Mucosa of rectum (tissue), 2 donors: ENCODE measurements around the gene RYR3.

Experiments
- H3K27ac ChIP-seq, 2 donors: one replicate each; pipeline ENCODE4 v1.7.0; 2013; ENCODE audit warnings: inconsistent platforms in 2 of 2, low read depth in 2 of 2, low read length in 2 of 2
- H3K27me3 ChIP-seq, 2 donors: one replicate each; pipeline ENCODE4 v1.7.0; 2013; ENCODE audit warnings: low read length in 2 of 2; ENCODE audit not compliant: control insufficient read depth in 2 of 2, insufficient read depth in 2 of 2
- H3K36me3 ChIP-seq, 2 donors: one replicate each; pipeline ENCODE4 v1.7.0; 2013; ENCODE audit warnings: low read length in 2 of 2; ENCODE audit not compliant: control insufficient read depth in 2 of 2, insufficient read depth in 2 of 2
- H3K4me1 ChIP-seq, 2 donors: one replicate each; pipeline ENCODE4 v1.7.0; 2013; ENCODE audit warnings: low read length in 2 of 2, mild to moderate bottlenecking in 1 of 2; ENCODE audit not compliant: control insufficient read depth in 2 of 2, insufficient read depth in 2 of 2
- H3K4me3 ChIP-seq, 2 donors: one replicate each; pipeline ENCODE4 v1.7.0; 2013; ENCODE audit warnings: low read length in 2 of 2
- H3K9ac ChIP-seq, 2 donors: one replicate each; pipeline ENCODE4 v1.7.0; 2013; ENCODE audit warnings: low read length in 2 of 2, low read depth in 1 of 2, mild to moderate bottlenecking in 1 of 2
- H3K9me3 ChIP-seq, 2 donors: one replicate each; pipeline ENCODE4 v1.7.0; 2013; ENCODE audit warnings: low read length in 2 of 2; ENCODE audit not compliant: control insufficient read depth in 2 of 2
- donor health status: healthy.
- donor health status: Normal muscosa, but diverticular disease.

The RYR3 gene

DNA sequence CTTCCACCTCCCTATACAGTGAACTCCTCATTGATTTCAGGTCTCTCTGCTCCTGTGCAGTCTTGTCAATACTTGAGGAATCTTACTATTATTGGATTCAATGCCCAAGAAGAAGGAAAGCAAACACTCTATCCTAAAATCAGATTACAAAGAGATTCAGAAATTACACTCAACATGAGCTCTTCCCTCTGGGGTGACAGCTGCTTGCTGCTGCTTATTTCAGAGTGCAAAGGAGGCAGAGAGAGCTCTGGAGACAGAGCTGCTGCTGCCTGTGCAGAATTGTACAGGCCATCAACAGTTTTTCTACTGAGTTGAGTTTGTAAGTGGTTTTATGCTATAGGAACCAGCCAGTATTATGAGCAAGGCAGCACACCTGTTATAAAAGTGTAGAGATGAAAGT lies 7.1 kb downstream of the RYR3 start:
- Histone ChIP-seq H3K4me3 (no peak overlapping the region), H3K9me3 (no peaks in the 10 kb centered on the region)

DNA sequence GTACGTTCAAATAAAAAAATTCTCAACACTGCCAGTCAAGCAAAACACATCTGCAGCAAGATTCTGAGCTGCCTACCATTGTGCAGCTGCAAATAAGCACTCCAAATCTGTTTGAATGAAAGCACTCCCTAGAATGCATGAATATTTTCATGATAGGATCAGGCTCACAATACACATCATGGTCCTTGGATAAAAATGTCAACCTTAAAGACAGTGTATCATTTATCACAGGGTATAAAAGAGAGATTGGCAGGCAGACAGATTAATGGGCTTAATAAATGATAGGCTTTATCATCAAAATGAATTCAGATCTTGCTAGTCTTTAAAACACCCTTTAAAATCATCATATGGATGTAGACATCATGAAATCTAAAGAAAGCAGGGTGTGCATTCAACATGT lies 9.2 kb downstream of the RYR3 start:
- no peaks in the 10 kb centered on the region for H3K4me1 ChIP-seq
- H3K27ac ChIP-seq, result no peak overlapping the region
- H3K9ac ChIP-seq, result no peak overlapping the region
- no peaks in the 10 kb centered on the region for H3K9me3 ChIP-seq
- H3K4me3 ChIP-seq, result no peak overlapping the region
- no peaks in the 10 kb centered on the region for H3K27me3 ChIP-seq
- no peaks in the 10 kb centered on the region for H3K36me3 ChIP-seq

More for the DNA sequence above, 7.1 kb downstream of the RYR3 start:
- Histone ChIP-seq H3K4me1 (no peaks in the 10 kb centered on the region), H3K36me3 (no peaks in the 10 kb centered on the region), H3K27ac (no peak overlapping the region), H3K27me3 (no peaks in the 10 kb centered on the region), H3K9ac (no peak overlapping the region)

GRCh38 chr15:33322091-33322490 lies 11.3 kb downstream of the RYR3 start:
- H3K27me3 ChIP-seq, result no peaks in the 10 kb centered on the region
- H3K4me3 ChIP-seq, result no peak overlapping the region
- no peak overlapping the region for H3K9ac ChIP-seq
- H3K36me3 ChIP-seq, result no peaks in the 10 kb centered on the region
- H3K9me3 ChIP-seq, result no peaks in the 10 kb centered on the region
- no peak overlapping the region for H3K27ac ChIP-seq
- H3K4me1 ChIP-seq, result no peaks in the 10 kb centered on the region

GRCh38 chr15:33324609-33325008 lies 13.8 kb downstream of the RYR3 start:
- Histone ChIP-seq H3K4me1 (no peaks in the 10 kb centered on the region), H3K9me3 (no peaks in the 10 kb centered on the region), H3K4me3 (no peak overlapping the region), H3K36me3 (no peaks in the 10 kb centered on the region), H3K27me3 (no peaks in the 10 kb centered on the region), H3K9ac (no peak overlapping the region), H3K27ac (no peak overlapping the region)

DNA sequence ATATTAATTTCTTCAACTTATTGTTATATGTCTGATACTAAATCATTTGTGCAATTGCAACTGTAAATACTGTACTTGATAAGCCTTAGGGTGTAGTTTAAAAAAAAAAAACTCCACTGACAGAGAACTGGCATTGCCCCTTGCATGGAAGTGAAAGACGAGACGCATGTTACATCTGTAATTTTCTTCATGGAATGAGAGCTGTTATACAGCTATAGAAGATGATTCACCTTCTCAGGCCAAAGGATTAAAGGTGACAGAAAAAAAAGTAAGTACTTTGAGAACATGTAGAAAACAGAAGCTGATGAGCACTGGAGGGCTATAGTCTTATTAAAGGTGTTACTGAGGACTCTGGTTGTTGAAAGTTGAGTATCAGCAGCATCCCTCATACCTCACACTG lies 16.1 kb downstream of the RYR3 start:
- Histone ChIP-seq H3K4me3 (no peak overlapping the region), H3K9me3 (no peaks in the 10 kb centered on the region), H3K36me3 (no peaks in the 10 kb centered on the region), H3K4me1 (no peaks in the 10 kb centered on the region), H3K27ac (no peak overlapping the region), H3K9ac (no peak overlapping the region), H3K27me3 (no peaks in the 10 kb centered on the region)

DNA sequence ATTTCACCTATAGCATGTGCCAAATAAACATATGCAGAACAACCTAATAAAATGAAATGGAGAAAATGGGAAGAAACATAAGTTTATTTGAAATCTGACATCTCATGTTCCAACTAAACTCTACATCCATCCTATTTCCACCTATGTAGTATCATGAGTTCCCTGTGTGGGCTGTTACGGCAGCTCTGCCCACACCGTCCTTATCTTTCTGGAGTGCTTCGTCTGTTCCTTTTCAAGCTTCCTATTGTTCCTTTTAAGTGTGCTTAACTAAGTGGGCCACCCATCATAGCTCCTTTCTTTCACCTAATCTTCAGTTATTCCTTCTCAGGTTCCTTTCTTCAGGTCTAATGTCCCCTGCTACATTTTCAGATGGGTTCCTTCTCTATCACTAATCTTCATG lies 17.3 kb downstream of the RYR3 start:
- H3K4me1 ChIP-seq, result no peaks in the 10 kb centered on the region
- H3K9me3 ChIP-seq, result no peaks in the 10 kb centered on the region
- H3K27ac ChIP-seq, result no peak overlapping the region
- no peak overlapping the region for H3K9ac ChIP-seq
- no peaks in the 10 kb centered on the region for H3K27me3 ChIP-seq
- H3K4me3 ChIP-seq, result no peak overlapping the region
- no peaks in the 10 kb centered on the region for H3K36me3 ChIP-seq

DNA sequence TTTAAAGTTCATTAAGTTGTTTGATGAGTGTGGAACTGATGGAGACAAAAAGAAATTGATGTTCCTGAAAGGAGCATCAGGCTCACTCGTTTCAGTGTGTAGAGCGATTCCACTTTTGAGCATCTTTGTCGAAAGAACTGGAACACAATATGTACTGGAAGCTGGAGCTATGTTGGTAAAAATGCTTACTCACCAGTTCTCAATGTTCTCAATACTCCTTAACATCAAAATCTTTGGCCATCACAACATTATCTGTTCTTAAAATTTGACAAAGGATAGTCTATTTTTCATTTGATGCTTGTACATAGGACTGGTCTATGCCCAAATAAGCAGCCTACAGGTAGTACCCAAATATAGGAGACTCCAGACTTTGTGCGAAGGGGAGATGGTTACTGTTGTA lies 18.7 kb downstream of the RYR3 start:
- Histone ChIP-seq H3K36me3 (no peaks in the 10 kb centered on the region), H3K9me3 (no peaks in the 10 kb centered on the region), H3K27ac (no peak overlapping the region), H3K4me3 (no peak overlapping the region), H3K9ac (no peak overlapping the region), H3K27me3 (no peaks in the 10 kb centered on the region), H3K4me1 (no peaks in the 10 kb centered on the region)

- no peaks in the 10 kb centered on the region for H3K36me3 ChIP-seq
- no peaks in the 10 kb centered on the region for H3K9me3 ChIP-seq
- no peak overlapping the region for H3K27ac ChIP-seq
- no peak overlapping the region for H3K9ac ChIP-seq
- H3K4me1 ChIP-seq, result no peaks in the 10 kb centered on the region
- no peaks in the 10 kb centered on the region for H3K27me3 ChIP-seq
- no peak overlapping the region for H3K4me3 ChIP-seq
Observed at GRCh38 chr15:33330931-33331330, 20.2 kb downstream of the RYR3 start.

- H3K9ac ChIP-seq, result no peak overlapping the region
- no peaks in the 10 kb centered on the region for H3K27me3 ChIP-seq
- H3K4me3 ChIP-seq, result no peak overlapping the region
- H3K9me3 ChIP-seq, result no peaks in the 10 kb centered on the region
- H3K36me3 ChIP-seq, result no peaks in the 10 kb centered on the region
- H3K27ac ChIP-seq, result no peak overlapping the region
- no peaks in the 10 kb centered on the region for H3K4me1 ChIP-seq
Observed at GRCh38 chr15:33341953-33342352, 31.2 kb downstream of the RYR3 start.

- no peak overlapping the region for H3K27ac ChIP-seq
- no peaks in the 10 kb centered on the region for H3K9me3 ChIP-seq
- H3K4me3 ChIP-seq, result no peak overlapping the region
- no peaks in the 10 kb centered on the region for H3K27me3 ChIP-seq
- no peaks in the 10 kb centered on the region for H3K4me1 ChIP-seq
- H3K36me3 ChIP-seq, result no peaks in the 10 kb centered on the region
- H3K9ac ChIP-seq, result no peak overlapping the region
Observed at GRCh38 chr15:33343275-33343674, 32.5 kb downstream of the RYR3 start.

GRCh38 chr15:33344111-33344510 lies 33.3 kb downstream of the RYR3 start:
- Histone ChIP-seq H3K27ac (no peak overlapping the region), H3K4me3 (no peak overlapping the region), H3K9ac (no peak overlapping the region), H3K4me1 (no peaks in the 10 kb centered on the region), H3K36me3 (no peaks in the 10 kb centered on the region), H3K27me3 (no peaks in the 10 kb centered on the region), H3K9me3 (no peaks in the 10 kb centered on the region)
